Stimulated activated CD8-positive, alpha-beta memory T cell treated with anti-CD3 and anti-CD28 coated beads, Interleukin-15, amount 100 ng/mL, for 48 hours (primary cell): ENCODE measurements around the gene STAB1.

Experiments
- DNase-seq, 2 donors: peaks; one replicate each; pipeline ENCODE4 v3.0.0-alpha.2; 2020; ENCODE audit warnings: low read depth in 2 of 2

STAB1 gene

GRCh38 chr3:52461874-52462273 is 33.3 kb upstream of the STAB1 start:
- DNase-seq: no peak

GRCh38 chr3:52463416-52463815 is 31.7 kb upstream of the STAB1 start:
- DNase-seq: no peak

- no peak for DNase-seq
Observed at GRCh38 chr3:52468336-52468735, 26.8 kb upstream of the STAB1 start.

GRCh38 chr3:52469001-52469400 is 26.1 kb upstream of the STAB1 start:
- DNase-seq: no peak

GRCh38 chr3:52470920-52471319 is 24.2 kb upstream of the STAB1 start:
- DNase-seq: no peak

- DNase-seq: no peak
Observed at GRCh38 chr3:52471371-52472238, 23.5 kb upstream of the STAB1 start.

- DNase-seq: no peak
Observed at GRCh38 chr3:52472239-52473000, 22.7 kb upstream of the STAB1 start.

GRCh38 chr3:52473026-52473425 is 22.1 kb upstream of the STAB1 start:
- no peak for DNase-seq

GRCh38 chr3:52477076-52477795 is 17.9 kb upstream of the STAB1 start:
- DNase-seq: no peak

- no peak for DNase-seq
Observed at GRCh38 chr3:52477796-52478095, 17.4 kb upstream of the STAB1 start.

GRCh38 chr3:52479037-52479876 is 15.9 kb upstream of the STAB1 start:
- DNase-seq: no peak

- DNase-seq: no peak
Observed at GRCh38 chr3:52479877-52480575, 15.1 kb upstream of the STAB1 start.

GRCh38 chr3:52480768-52481715 is 14.1 kb upstream of the STAB1 start:
- DNase-seq: no peak

- DNase-seq: no peak
Observed at GRCh38 chr3:52481819-52482521, 13.2 kb upstream of the STAB1 start.

GRCh38 chr3:52483081-52483480 is 12.1 kb upstream of the STAB1 start:
- no peak for DNase-seq

GRCh38 chr3:52483577-52484381 is 11.4 kb upstream of the STAB1 start:
- DNase-seq: no peak

GRCh38 chr3:52484680-52485461 is 10.3 kb upstream of the STAB1 start:
- DNase-seq: no peak
